Mammary epithelial cell (primary cell): ENCODE data around the gene CDH13.

Experiments used
- EZH2 ChIP-seq: IDR thresholded peaks from 2 replicates; pipeline ENCODE4 v1.6.1; 2012; ENCODE audit warnings: low read length, inconsistent platforms, borderline replicate concordance
- TF ChIP-seq, protein P1 (sequence below), 2 donors: IDR thresholded peaks in 1 of 2; conservative IDR thresholded peaks in 1 of 2; 2 replicates each; pipeline ENCODE4 v1.5.1; 2011 to 2012; ENCODE audit warnings: inconsistent platforms in 2 of 2, low read length in 2 of 2, mild to moderate bottlenecking in 2 of 2, control low read depth in 1 of 2, low read depth in 1 of 2; ENCODE audit not compliant: insufficient read depth in 1 of 2; ENCODE audit errors: extremely low read depth in 1 of 2

DNA sequence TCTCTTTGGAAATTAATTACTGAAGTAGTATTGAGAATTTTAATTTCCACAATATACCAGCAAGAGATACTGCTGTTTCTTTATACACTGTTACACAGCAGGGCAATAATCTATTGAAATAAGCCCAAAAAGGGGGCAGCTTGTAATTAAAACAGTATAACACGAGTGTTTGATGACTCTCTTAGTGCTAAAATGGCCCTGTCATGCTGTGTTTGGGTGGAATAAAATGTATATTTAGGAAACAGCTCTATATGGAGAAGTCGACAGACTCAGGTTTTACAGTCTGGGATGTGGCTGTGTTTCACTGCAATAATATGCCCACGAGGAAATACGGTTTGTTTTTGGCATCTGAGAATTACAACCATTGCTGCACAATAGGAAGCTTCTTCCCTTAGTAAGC lies 643.3 kb downstream of the CDH13 start:
- TF ChIP-seq, protein P1, sequence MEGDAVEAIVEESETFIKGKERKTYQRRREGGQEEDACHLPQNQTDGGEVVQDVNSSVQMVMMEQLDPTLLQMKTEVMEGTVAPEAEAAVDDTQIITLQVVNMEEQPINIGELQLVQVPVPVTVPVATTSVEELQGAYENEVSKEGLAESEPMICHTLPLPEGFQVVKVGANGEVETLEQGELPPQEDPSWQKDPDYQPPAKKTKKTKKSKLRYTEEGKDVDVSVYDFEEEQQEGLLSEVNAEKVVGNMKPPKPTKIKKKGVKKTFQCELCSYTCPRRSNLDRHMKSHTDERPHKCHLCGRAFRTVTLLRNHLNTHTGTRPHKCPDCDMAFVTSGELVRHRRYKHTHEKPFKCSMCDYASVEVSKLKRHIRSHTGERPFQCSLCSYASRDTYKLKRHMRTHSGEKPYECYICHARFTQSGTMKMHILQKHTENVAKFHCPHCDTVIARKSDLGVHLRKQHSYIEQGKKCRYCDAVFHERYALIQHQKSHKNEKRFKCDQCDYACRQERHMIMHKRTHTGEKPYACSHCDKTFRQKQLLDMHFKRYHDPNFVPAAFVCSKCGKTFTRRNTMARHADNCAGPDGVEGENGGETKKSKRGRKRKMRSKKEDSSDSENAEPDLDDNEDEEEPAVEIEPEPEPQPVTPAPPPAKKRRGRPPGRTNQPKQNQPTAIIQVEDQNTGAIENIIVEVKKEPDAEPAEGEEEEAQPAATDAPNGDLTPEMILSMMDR (conservative IDR thresholded peaks at IDR 0.05 in 1 of 2, IDR thresholded peaks at IDR 0.05 in 1 of 2; ENCODE audit: extremely low read depth in 1 of 2, insufficient read depth in 1 of 2, low read depth in 1 of 2, low read length in 2 of 2) = no peak
- TF ChIP-seq EZH2 = no peak
